ENCODE data around the gene ADGRG6.

DNA sequence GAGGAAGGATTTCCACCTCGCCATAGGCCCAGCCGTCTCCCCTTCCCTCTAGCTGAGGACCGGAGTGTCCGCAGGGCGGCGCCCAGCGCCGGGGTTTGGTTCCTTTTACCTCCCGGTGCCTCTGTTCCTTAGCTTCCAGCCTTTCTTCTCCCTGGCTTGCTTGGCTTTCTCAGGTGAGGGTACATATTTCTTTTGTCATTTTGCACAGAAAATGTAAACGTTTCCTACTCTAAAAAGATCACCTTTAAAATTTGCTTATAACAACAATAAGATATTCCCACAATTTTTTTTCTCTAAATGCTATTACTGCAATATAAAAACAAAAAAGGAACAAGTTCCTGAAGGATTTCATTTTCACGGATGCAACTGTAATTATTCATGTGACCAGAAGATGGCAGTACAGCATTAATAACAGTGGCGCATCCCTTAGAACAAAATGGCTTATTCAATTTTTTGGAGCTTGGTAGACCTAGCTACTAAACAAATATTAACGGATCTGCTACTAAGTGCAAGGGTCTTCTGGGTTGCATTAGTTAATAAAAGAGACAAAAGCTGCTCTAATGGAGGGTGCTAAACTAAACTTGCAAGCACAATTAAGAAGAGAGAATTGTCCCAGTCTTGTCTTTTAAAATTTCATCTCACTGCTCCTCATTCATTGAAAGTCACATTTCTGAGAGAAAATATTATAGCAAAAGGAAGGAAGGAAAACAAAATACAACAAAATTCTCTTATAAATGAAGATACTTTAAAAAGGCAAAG lies 172.9 kb downstream of the ADGRG6 start:
- TF ChIP-seq, protein P1, sequence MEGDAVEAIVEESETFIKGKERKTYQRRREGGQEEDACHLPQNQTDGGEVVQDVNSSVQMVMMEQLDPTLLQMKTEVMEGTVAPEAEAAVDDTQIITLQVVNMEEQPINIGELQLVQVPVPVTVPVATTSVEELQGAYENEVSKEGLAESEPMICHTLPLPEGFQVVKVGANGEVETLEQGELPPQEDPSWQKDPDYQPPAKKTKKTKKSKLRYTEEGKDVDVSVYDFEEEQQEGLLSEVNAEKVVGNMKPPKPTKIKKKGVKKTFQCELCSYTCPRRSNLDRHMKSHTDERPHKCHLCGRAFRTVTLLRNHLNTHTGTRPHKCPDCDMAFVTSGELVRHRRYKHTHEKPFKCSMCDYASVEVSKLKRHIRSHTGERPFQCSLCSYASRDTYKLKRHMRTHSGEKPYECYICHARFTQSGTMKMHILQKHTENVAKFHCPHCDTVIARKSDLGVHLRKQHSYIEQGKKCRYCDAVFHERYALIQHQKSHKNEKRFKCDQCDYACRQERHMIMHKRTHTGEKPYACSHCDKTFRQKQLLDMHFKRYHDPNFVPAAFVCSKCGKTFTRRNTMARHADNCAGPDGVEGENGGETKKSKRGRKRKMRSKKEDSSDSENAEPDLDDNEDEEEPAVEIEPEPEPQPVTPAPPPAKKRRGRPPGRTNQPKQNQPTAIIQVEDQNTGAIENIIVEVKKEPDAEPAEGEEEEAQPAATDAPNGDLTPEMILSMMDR (IDR thresholded peaks at IDR 0.05), result peak; percentile 67 to 84 (median 77)
- no peak for TF ChIP-seq POLR2A (IDR thresholded peaks at IDR 0.05)
